HL-60/S4 (cell line): ENCODE results near the gene AAMDC.
"Not testable (repeated sequence)": the region's sequence is repeated elsewhere in the genome, so short reads cannot be mapped to it uniquely, and the experiment has no call there.

ENCODE experiments used
- in situ Hi-C: fragments of 300-500 bp; cut with MboI; formaldehyde crosslinking; loops from 2 replicates; pipeline ENCODE4 v1.14.3; 2022; ENCODE audit warnings: low sequenced_read_pairs

AAMDC gene

DNA sequence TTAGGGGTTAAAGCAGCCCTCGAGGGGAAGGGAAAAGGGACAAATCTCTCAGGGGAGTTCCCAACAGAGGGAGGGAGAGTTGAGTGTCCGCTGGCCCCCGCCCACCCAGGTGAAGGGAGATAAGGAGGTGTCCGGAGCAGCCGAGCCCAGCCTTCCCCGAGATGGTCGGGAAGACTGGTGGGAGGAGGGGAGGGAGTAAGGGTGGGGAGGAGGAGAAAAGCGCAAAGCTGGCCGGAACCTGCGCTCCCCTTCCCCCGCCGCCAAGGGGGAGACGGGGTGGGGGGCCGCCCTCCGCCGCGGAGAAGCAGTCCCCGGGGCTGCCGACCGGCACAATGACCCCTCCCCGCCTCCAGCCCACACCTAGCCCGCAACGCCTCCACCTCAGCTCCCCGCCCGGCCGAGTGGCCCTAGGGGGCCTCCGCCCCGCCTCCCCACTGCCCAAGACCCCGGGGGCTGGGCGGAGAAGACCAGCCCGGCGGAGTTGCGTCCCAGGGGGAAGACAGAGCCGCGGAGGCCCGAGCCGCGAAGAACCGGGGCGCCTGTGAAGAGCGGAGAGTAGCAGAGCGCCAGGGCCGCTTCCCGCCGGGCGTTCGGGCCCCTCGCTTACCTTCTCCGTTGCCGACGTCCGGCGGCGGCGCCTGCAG lies 901 bp upstream of the AAMDC start:
- in situ Hi-C loops, result no loop called here

- in situ Hi-C loops, result no loop called here
Measured at GRCh38 chr11:77821349-77821851, 456 bp downstream of the AAMDC start.

GRCh38 chr11:77822126-77822525 lies 1.2 kb downstream of the AAMDC start:
- in situ Hi-C loops, result not testable (repeated sequence)

- in situ Hi-C loops, result no loop called here
Measured at GRCh38 chr11:77823775-77824174, 2.8 kb downstream of the AAMDC start.

- in situ Hi-C loops, result no loop called here
Measured at GRCh38 chr11:77828926-77829325, 8.0 kb downstream of the AAMDC start.

DNA sequence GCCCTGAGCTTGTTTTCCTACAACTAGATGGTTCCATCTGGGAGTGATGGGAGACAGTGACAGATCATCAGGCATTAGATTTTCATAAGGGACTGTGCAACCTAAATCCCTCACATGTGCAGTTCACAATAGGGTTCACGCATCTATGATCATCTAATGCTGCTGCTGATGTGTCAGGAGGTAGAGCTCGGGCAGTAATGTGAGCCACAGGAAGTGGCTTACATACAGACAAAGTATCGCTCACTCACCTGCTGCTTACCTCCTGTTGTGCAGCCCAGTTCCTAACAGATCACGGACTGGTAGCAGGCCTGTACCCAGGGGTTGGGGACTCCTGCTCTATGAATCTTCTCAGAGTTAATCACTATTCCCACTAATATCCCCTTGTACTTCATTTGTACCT lies 12.4 kb downstream of the AAMDC start:
- in situ Hi-C loops, result no loop called here

DNA sequence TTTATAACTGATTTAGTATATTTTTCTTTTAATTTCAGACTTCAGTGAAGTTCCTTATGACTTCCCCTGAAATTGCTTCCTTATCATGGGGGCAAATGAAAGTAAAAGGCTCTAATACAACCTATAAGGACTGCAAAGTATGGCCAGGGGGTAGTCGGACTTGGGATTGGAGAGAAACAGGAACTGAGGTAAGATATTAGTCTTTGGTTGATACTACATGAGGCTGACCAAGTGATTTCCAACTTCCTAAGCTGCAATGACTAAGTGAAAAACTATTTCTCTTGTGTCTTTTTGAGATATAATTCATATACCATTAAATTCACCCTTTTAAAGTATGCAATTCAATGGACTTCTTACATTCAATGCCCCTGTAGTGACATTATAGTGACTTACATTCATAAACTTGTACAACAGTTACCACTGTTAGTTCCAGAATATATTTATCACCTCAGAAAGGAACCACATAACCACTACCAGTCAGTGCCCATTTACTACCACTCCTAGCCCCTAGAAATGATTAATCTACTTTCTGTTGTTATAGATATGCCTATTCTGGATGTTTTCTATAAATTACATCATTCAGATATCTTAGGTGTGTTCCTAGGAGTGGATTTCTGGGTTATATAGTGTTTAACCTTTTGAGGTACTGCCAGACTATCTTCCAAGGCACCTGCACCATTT lies 21.6 kb downstream of the AAMDC start:
- in situ Hi-C loops, result no loop called here

DNA sequence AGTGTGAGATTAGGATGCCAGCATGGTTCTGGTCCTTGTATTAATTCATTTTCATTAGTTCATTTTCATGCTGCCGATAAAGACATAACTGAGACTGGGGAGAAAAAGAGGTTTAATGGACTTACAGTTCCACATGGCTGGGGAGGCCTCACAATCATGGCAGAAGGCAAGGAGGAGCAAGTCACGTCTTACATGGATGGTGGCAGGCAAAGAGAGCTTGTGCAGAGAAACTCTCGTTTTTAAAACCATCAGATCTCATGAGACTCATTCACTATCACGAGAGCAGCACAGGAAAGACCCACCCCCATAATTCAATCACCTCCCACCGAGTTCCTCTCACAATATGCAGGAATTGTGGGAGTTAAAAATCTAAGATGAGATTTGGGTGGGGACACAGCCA lies 22.8 kb downstream of the AAMDC start:
- in situ Hi-C loops, result not testable (repeated sequence)

- in situ Hi-C loops, result no loop called here
Measured at GRCh38 chr11:77851503-77851902, 30.6 kb downstream of the AAMDC start.

DNA sequence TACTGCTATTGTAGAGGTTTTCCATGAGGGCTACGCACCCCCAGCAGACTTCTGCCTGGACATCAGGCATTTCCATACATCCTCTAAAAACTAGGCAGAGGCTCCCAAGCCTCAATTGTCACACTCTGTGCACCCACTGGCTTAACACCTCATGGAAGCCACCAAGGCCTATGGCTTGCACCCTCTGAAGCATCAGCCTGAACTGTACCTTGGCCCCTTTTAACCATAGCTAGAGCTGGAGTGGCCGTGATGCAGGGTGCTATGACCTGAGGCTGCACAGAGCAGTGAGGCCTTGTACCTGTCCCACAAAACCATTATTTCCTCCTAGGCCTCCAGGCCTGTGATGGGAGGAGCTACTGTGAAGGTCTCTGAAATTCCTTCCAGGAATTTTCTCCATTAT lies 33.9 kb downstream of the AAMDC start:
- in situ Hi-C loops, result no loop called here

- in situ Hi-C loops, result not testable (repeated sequence)
Measured at GRCh38 chr11:77857906-77858457, 37.0 kb downstream of the AAMDC start.

GRCh38 chr11:77861444-77861843 lies 40.5 kb downstream of the AAMDC start:
- in situ Hi-C loops, result not testable (repeated sequence)

DNA sequence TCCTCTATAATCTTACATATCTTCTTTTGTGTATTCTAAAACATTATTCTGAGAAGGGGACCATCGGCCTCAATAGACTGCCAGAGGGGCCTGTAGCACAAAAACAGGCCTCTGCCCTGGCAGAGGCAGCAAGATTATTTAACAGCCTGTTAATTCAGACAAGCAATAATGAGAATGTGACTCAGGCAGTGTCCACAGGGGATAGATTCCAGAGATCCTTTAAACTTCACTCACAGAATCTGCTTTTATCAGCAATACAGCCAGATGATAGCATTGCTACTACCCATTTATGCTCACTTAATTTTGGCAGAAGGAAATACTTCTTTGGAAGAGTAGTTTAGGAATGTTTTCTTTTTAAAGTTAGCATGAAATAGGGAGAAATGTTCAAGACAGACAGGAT lies 44.9 kb downstream of the AAMDC start:
- in situ Hi-C loops, result no loop called here

GRCh38 chr11:77866336-77866735 lies 45.4 kb downstream of the AAMDC start:
- in situ Hi-C loops, result no loop called here

DNA sequence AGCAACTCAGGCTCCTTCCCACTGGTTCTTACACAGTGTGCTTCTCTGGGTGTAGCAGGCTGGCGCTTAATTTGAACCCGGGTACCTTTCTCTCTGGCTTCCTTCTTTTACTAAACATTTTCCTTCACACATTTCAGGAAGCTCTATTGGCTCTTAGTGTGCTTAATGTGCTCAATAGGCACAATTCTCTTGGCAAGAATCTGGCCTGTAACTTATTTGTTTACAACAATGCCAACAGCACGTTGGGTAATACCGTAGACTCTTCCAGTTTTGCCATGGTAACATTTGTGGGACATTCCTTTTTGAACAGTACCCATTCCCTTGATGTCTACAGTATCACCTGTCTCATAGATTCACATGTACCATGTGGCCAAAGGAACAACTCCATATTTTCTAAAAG lies 47.8 kb downstream of the AAMDC start:
- in situ Hi-C loops, result no loop called here

DNA sequence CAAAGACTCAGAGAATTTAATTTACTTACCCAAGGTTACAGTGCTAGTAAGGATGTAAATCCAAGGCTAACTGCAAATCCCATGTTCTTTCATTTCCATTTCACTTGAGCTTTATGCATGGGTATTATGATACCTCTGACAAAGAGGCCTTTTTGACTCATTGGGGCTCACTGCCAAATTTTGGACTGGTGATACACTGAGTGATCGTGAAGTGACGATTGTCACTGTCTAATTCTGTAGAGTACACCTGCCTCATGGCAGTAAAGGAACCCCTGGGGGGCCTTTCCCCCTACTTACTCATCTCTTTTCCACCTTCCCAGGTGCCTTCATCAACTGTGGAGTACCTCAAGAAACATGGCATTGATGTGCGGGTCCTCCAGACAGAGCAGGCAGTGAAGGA lies 50.9 kb downstream of the AAMDC start:
- in situ Hi-C loops, result no loop called here

GRCh38 chr11:77873345-77873744 lies 52.4 kb downstream of the AAMDC start:
- in situ Hi-C loops, result no loop called here

DNA sequence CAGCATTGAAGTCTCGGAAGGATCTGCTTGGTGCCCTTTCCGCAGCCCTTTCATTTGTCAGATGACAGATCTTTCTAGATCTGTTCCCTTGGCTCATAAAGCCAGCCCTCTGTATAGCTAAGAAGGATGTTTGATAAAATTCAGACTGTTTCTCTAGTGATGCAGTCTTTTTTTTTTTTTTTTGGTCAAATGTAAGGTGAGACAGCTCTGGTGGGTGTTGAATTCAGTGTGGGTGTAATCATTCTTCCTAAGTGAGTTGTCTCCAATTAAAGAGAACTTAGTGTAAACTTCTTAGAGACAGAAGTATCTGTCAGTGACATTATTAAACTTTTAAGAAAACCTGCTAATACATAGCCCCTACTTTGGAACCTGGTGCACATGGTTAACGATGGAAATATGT lies 53.3 kb downstream of the AAMDC start:
- in situ Hi-C loops, result no loop called here

DNA sequence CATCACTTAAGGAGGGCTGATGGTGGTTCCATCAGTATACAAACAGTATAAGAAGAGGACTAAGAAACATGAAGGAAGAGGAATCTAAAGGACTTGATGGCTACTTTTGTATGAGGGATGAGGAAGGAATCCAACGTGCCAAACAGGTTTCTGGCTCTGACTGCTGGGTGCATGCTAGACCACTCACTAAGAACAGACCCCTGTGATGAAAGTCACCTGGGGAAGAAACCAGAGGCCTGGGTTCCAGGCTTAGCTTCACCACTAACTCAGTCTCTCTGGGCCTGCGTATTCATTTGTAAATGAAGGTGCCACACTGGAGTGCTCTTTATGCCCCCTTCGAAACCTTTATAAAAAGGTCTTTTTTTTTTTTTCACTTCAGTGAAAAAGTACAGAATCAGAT lies 55.1 kb downstream of the AAMDC start:
- in situ Hi-C loops, result no loop called here

DNA sequence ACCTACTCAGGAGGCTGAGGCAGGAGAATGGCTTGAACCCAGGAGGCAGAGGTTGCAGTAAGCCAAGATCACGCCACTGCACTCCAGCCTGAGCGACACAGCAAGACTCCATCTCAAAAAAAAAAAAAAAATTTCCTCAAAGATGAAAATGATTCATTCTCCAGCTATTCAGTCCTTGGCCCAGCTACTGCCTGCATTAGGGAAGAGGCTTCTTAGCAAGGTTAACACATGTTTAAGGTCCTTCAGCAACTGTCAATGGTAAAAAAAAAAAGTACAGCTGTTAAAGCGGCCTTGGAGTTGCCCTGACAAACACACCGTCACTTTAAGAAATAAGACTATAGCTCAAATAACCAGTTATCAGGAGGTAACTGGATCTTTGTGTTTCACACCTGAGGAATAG lies 57.3 kb downstream of the AAMDC start:
- in situ Hi-C loops, result not testable (repeated sequence)

DNA sequence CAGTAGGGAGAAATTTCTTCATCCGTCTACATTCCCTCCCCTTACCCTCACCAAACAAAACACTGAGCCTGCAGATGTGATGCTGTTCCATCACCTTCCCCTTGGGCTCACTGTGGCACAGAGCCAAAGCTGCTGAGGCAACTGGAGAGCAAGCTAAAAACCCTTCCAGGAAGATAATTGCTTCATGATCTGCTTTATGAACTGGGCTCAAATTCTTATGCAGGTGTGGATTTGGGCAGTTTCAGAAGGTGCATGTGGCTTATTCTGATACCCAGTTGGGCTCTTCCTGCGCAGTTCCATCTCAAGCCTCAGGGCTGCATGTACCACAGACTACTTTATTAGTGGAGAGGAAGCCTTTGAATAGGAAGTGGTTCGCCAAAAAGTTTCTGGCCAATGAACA lies 58.3 kb downstream of the AAMDC start:
- in situ Hi-C loops, result no loop called here

DNA sequence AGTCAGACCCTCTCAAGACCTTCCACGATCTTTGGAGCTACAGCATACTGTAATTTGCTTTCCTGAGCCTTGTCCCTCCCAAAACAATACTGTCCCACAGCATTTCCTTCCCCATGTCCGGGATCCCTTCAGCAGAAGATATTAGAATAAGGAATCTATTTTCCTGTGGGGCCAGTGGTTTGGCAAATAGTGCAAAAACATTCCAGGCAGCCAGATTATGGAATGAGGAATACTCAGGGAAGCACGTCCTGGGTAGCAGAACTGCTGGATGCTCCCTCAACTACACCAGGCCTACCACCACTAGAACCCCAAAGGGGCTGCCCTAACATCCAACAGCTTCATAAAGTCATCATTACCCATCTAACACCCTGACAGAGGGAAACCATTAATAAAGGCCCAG lies 61.5 kb downstream of the AAMDC start:
- in situ Hi-C loops, result no loop called here
